D721Med (cell line): ENCODE measurements around the gene EIF6.

Source experiments
- DNase-seq: peaks from one replicate; pipeline ENCODE4 v3.0.0; 2011; ENCODE audit warnings: low spot score; ENCODE audit not compliant: insufficient read length
- FAIRE-seq: peaks from 2 replicates; lab custom pipeline; 2011; peaks lifted over from hg19 to GRCh38; lab: Jason Lieb, UNC
- CTCF ChIP-seq: IDR thresholded peaks from 2 replicates; pipeline ENCODE4 v1.5.1; 2012; ENCODE audit warnings: mild to moderate bottlenecking, control low read depth; ENCODE audit not compliant: insufficient read depth; ENCODE audit errors: missing control alignments

The EIF6 gene

GRCh38 chr20:35311822-35312221 lies 27.2 kb upstream of the EIF6 start:
- no peak for TF ChIP-seq CTCF
- FAIRE-seq, result no peak
- no peak for DNase-seq

- FAIRE-seq (no peak), DNase-seq (no peak)
- no peak for TF ChIP-seq CTCF
Observed at GRCh38 chr20:35311409-35311808, 26.8 kb upstream of the EIF6 start.

GRCh38 chr20:35307666-35308653 lies 23.4 kb upstream of the EIF6 start:
- DNase-seq (no peak), FAIRE-seq (no peak)
- TF ChIP-seq CTCF, result no peak

- no peak for DNase-seq
- TF ChIP-seq CTCF, result peak; percentile 65
- no peak for FAIRE-seq
Observed at GRCh38 chr20:35306931-35307517, 22.5 kb upstream of the EIF6 start.

GRCh38 chr20:35305682-35306556 lies 21.3 kb upstream of the EIF6 start:
- no peak for TF ChIP-seq CTCF
- DNase-seq (no peak), FAIRE-seq (no peak)

- TF ChIP-seq CTCF, result no peak
- FAIRE-seq, result no peak
Observed at GRCh38 chr20:35304956-35305355, 20.4 kb upstream of the EIF6 start.

More at GRCh38 chr20:35304956-35305355, 20.4 kb upstream of the EIF6 start:
- no peak for DNase-seq
